Esophagus squamous epithelium (tissue), 4 donors: Measurements from ENCODE around the gene SKIDA1.
"Not testable (repeated sequence)": the region's sequence is repeated elsewhere in the genome, so short reads cannot be mapped to it uniquely, and the experiment has no call there.

Source experiments
- CTCF ChIP-seq, 6 experiments: fragments of 450-650 bp in 4 of 6; fragments of 200-600 bp in 2 of 6; sonication (generic) in 2 of 6; IDR thresholded peaks; one replicate each; pipeline ENCODE4 v1.5.1; 2016 to 2019; ENCODE audit warnings: antibody characterized with exemption in 6 of 6, mild to moderate bottlenecking in 4 of 6, moderate library complexity in 4 of 6
- POLR2A ChIP-seq, 4 donors: fragments of 450-650 bp; IDR thresholded peaks; one replicate each; pipeline ENCODE4 v1.6.1; 2017; ENCODE audit warnings: antibody characterized with exemption in 4 of 4, mild to moderate bottlenecking in 4 of 4, moderate library complexity in 3 of 4

GRCh38 chr10:21535976-21536375, 10.5 kb upstream of the SKIDA1 start:
- TF ChIP-seq CTCF, POLR2A (IDR thresholded peaks at IDR 0.05): not testable (repeated sequence)
